H9 (cell line): Measurements from ENCODE around the gene SDHAF3. TPM values are rescaled to one million over a fixed set of nuclear protein-coding genes. Genes with fewer than 3 reads are reported as not detected.
"Not testable (repeated sequence)": the region's sequence is repeated elsewhere in the genome, so short reads cannot be mapped to it uniquely, and the experiment has no call there.

Source experiments
- DNase-seq: peaks from one replicate; pipeline ENCODE4 v3.0.0-alpha.2; 2017
- H2AFZ ChIP-seq: one replicate; pipeline ENCODE4 v1.6.1; 2013; ENCODE audit warnings: mild to moderate bottlenecking, low read length, control low read depth, moderate library complexity
- H2AK5ac ChIP-seq: 2 replicates; pipeline ENCODE4 v1.6.1; 2013; ENCODE audit warnings: low read length, control low read depth, mixed read lengths; ENCODE audit not compliant: insufficient read length
- H2BK120ac ChIP-seq: one replicate; pipeline ENCODE4 v1.6.1; 2013; ENCODE audit warnings: low read depth, mild to moderate bottlenecking, low read length, control low read depth, inconsistent platforms; ENCODE audit not compliant: poor library complexity, severe bottlenecking
- H2BK12ac ChIP-seq: 2 replicates; pipeline ENCODE4 v1.6.1; 2013; ENCODE audit warnings: low read length, control low read depth, mixed read lengths, low read depth; ENCODE audit not compliant: insufficient read length
- H2BK15ac ChIP-seq: 2 replicates; pipeline ENCODE4 v1.6.1; 2013; ENCODE audit warnings: low read depth, low read length, control low read depth
- H2BK20ac ChIP-seq: one replicate; pipeline ENCODE4 v1.6.1; 2013; ENCODE audit warnings: low read depth, mild to moderate bottlenecking, low read length, control low read depth, inconsistent platforms; ENCODE audit not compliant: poor library complexity, severe bottlenecking
- H2BK5ac ChIP-seq: 2 replicates; pipeline ENCODE4 v1.6.1; 2013; ENCODE audit warnings: low read length, control low read depth, mixed read lengths; ENCODE audit not compliant: insufficient read length
- H3K14ac ChIP-seq: 2 replicates; pipeline ENCODE4 v1.6.1; 2013; ENCODE audit warnings: low read length, control low read depth; ENCODE audit not compliant: insufficient read depth
- H3K18ac ChIP-seq: 2 replicates; pipeline ENCODE4 v1.6.1; 2013; ENCODE audit warnings: low read depth, mild to moderate bottlenecking, mixed read lengths, low read length, control low read depth; ENCODE audit not compliant: insufficient read length
- H3K23ac ChIP-seq: 2 replicates; pipeline ENCODE4 v1.6.1; 2013; ENCODE audit warnings: low read length, control low read depth, mixed read lengths, low read depth; ENCODE audit not compliant: insufficient read length
- H3K23me2 ChIP-seq: 2 replicates; pipeline ENCODE4 v1.6.1; 2013; ENCODE audit warnings: low read depth, mild to moderate bottlenecking, mixed read lengths, low read length, control low read depth; ENCODE audit not compliant: insufficient read length, poor library complexity, severe bottlenecking
- H3K27ac ChIP-seq: 2 replicates; pipeline ENCODE4 v1.5.1; 2013; ENCODE audit warnings: low read length, control low read depth, mixed read lengths, low read depth; ENCODE audit not compliant: insufficient read length
- H3K27me3 ChIP-seq: 2 replicates; pipeline ENCODE4 v1.6.1; 2013; ENCODE audit warnings: low read length, control low read depth, inconsistent platforms; ENCODE audit not compliant: insufficient read depth
- H3K4ac ChIP-seq: 2 replicates; pipeline ENCODE4 v1.6.1; 2013; ENCODE audit warnings: low read depth, mild to moderate bottlenecking, control low read depth, inconsistent platforms, low read length, moderate library complexity
- H3K4me1 ChIP-seq: 2 replicates; pipeline ENCODE4 v1.6.1; 2013; ENCODE audit warnings: low read length, control low read depth, inconsistent platforms; ENCODE audit not compliant: insufficient read depth
- H3K4me2 ChIP-seq: 2 replicates; pipeline ENCODE4 v1.6.1; 2013; ENCODE audit warnings: low read length, control low read depth, mixed read lengths; ENCODE audit not compliant: insufficient read length, insufficient read depth
- H3K56ac ChIP-seq: 2 replicates; pipeline ENCODE4 v1.6.1; 2013; ENCODE audit warnings: low read depth, mild to moderate bottlenecking, mixed read lengths, low read length, control low read depth; ENCODE audit not compliant: insufficient read length
- H3K79me1 ChIP-seq: 2 replicates; pipeline ENCODE4 v1.6.1; 2013; ENCODE audit warnings: low read depth, mild to moderate bottlenecking, moderate library complexity, low read length, control low read depth, inconsistent platforms; ENCODE audit not compliant: insufficient read depth, poor library complexity, severe bottlenecking
- H3K79me2 ChIP-seq: 2 replicates; pipeline ENCODE4 v1.6.1; 2013; ENCODE audit warnings: low read length, control low read depth, inconsistent platforms; ENCODE audit not compliant: insufficient read depth
- H3K9ac ChIP-seq: 2 replicates; pipeline ENCODE4 v1.6.1; 2013; ENCODE audit warnings: low read length, control low read depth, mixed read lengths; ENCODE audit not compliant: insufficient read length; ENCODE audit errors: extremely low read depth
- H3K9me3 ChIP-seq: one replicate; pipeline ENCODE4 v1.6.1; 2013; ENCODE audit warnings: low read depth, low read length, inconsistent platforms; ENCODE audit not compliant: control insufficient read depth
- H3T11ph ChIP-seq: one replicate; pipeline ENCODE4 v1.6.1; 2013; ENCODE audit warnings: mild to moderate bottlenecking, low read length, control low read depth, inconsistent platforms
- H4K20me1 ChIP-seq: one replicate; pipeline ENCODE4 v1.6.1; 2013; ENCODE audit not compliant: control insufficient read depth, insufficient read length, insufficient read depth
- H4K5ac ChIP-seq: 2 replicates; pipeline ENCODE4 v1.6.1; 2013; ENCODE audit warnings: low read depth, mild to moderate bottlenecking, mixed read lengths, low read length, control low read depth; ENCODE audit not compliant: insufficient read length
- H4K8ac ChIP-seq: replicated peaks from 2 replicates; pipeline ENCODE4 v1.6.1; 2013; ENCODE audit warnings: low read length, control low read depth, mixed read lengths, low read depth; ENCODE audit not compliant: insufficient read length
- H4K91ac ChIP-seq: 2 replicates; pipeline ENCODE4 v1.6.1; 2013; ENCODE audit warnings: low read depth, mild to moderate bottlenecking, moderate library complexity, mixed read lengths, low read length, control low read depth; ENCODE audit not compliant: insufficient read length
- H3K27ac Mint-ChIP-seq, 3 experiments: 2 replicates in 2 of 3; 3 replicates in 1 of 3; pipeline ENCODE4 v1.8.0; 2020 to 2021; ENCODE audit warnings: mixed read lengths in 3 of 3, mild to moderate bottlenecking in 1 of 3, moderate library complexity in 1 of 3
- H3K27me3 Mint-ChIP-seq: 2 replicates; pipeline ENCODE4 v1.8.0; 2021; ENCODE audit warnings: low read depth, mild to moderate bottlenecking, moderate library complexity, mixed read lengths
- H3K36me3 Mint-ChIP-seq, 3 experiments: 2 replicates in 2 of 3; 3 replicates in 1 of 3; pipeline ENCODE4 v1.8.0; 2020 to 2021; ENCODE audit warnings: low read depth in 3 of 3, mixed read lengths in 3 of 3; ENCODE audit not compliant: insufficient read depth in 1 of 3
- H3K4me1 Mint-ChIP-seq, 2 experiments: 2 replicates each; pipeline ENCODE4 v1.8.0; 2020; ENCODE audit warnings: mixed read lengths in 2 of 2
- H3K4me3 Mint-ChIP-seq, 2 experiments: 2 replicates in 1 of 2; 3 replicates in 1 of 2; pipeline ENCODE4 v1.8.0; 2020 to 2021; ENCODE audit warnings: mild to moderate bottlenecking in 2 of 2, mixed read lengths in 2 of 2, moderate library complexity in 1 of 2
- H3K9me3 Mint-ChIP-seq, 2 experiments: 2 replicates in 1 of 2; 3 replicates in 1 of 2; pipeline ENCODE4 v1.8.0; 2020; ENCODE audit warnings: mild to moderate bottlenecking in 2 of 2, mixed read lengths in 2 of 2, moderate library complexity in 1 of 2
- whole genome bisulfite sequencing: extraction: QIAGEN DNeasy Blood & Tissue Kit; methylation state at CpG from one replicate; pipeline ENCODE4 v1.1.7; 2013; ENCODE audit warnings: missing lambda C conversion rate, low lambda C conversion rate, mixed read lengths; ENCODE audit not compliant: insufficient read length; ENCODE audit errors: extremely low coverage; 5-methylcytosine and 5-hydroxymethylcytosine counted together
- total RNA-seq: library from RNA; stranded (reverse); gene quantifications from 2 replicates; pipeline ENCODE4 v1.2.1, GENCODE V29; 2021

The SDHAF3 gene
- total RNA-seq, 1 experiment from 2014 or later: 14.1 TPM

DNA sequence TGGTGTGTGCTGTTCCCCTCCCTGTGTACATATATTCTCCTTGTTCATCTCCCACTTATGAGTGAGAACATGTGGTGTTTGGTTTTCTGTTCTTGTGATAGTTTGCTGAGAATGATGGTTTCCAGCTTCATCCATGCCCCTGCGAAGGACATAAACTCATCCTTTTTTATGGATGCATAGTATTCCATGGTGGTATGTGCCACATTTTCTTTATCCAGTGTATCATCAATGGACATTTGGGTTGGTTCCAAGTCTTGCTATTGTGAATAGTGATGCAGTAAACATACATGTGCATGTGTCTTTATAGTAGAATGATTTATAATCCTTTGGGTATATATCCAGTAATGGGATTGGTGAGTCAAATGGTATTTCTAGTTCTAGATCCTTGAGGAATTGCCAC, 44.1 kb downstream of the SDHAF3 start:
- H2BK20ac ChIP-seq, H3K27me3 ChIP-seq, H3K79me1 ChIP-seq, H2BK5ac ChIP-seq, H3K27me3 Mint-ChIP-seq, H3K4me1 ChIP-seq, H4K8ac ChIP-seq, H3K79me2 ChIP-seq, H3K4me3 Mint-ChIP-seq, H2AK5ac ChIP-seq, H3K4me2 ChIP-seq, H3K9me3 ChIP-seq, H4K20me1 ChIP-seq, H2BK120ac ChIP-seq, DNase-seq, H4K5ac ChIP-seq, H3K23me2 ChIP-seq, H3K4ac ChIP-seq, H3K23ac ChIP-seq, H3K56ac ChIP-seq, H2AFZ ChIP-seq, H3K9ac ChIP-seq, H3K27ac ChIP-seq, H3K18ac ChIP-seq, H2BK15ac ChIP-seq, H3K14ac ChIP-seq, H3K4me1 Mint-ChIP-seq, H2BK12ac ChIP-seq, H3K27ac Mint-ChIP-seq, H4K91ac ChIP-seq, H3T11ph ChIP-seq: not testable (repeated sequence)
- Mint-ChIP-seq H3K36me3 (peaks cover 58 to 71% (median 67%) of the 10 kb centered on the region in 3 experiments), H3K9me3 (peaks cover 26 to 39% of the 10 kb centered on the region in 2 experiments)
- no CpG with 5 or more reads among the region's 1 CpG for WGBS
